HL-60 (cell line): ENCODE data around the gene SEC31B.
A peak's percentile ranks its signal among the peaks of the same experiment; 100 is the strongest.

Experiments
- DNase-seq, 2 experiments: peaks; one replicate each; pipeline ENCODE4 v3.0.0-alpha.2; 2010 to 2020; ENCODE audit warnings: low read depth in 1 of 2, low spot score in 1 of 2
- H3K27ac ChIP-seq: fragments of 250-450 bp; sonication (Bioruptor Pico); replicated peaks from 2 replicates; pipeline ENCODE4 v1.5.1; 2020; ENCODE audit warnings: mild to moderate bottlenecking, moderate library complexity
- H3K27me3 ChIP-seq: fragments of 250-450 bp; sonication (Bioruptor Pico); 2 replicates; pipeline ENCODE4 v1.5.1; 2021; ENCODE audit warnings: mild to moderate bottlenecking, moderate library complexity; ENCODE audit not compliant: insufficient read depth, poor library complexity, severe bottlenecking
- H3K4me3 ChIP-seq: replicated peaks from 2 replicates; pipeline ENCODE4 v1.5.1; 2011; ENCODE audit warnings: mild to moderate bottlenecking, control low read depth, low read length; ENCODE audit not compliant: insufficient read depth
- GABPA ChIP-seq: IDR thresholded peaks from 2 replicates; pipeline ENCODE4 v1.6.1; 2012; ENCODE audit warnings: low read depth
- POLR2AphosphoS5 ChIP-seq: IDR thresholded peaks from 2 replicates; pipeline ENCODE4 v1.6.1; 2012; ENCODE audit warnings: low read depth
- SPI1 ChIP-seq: IDR thresholded peaks from 2 replicates; pipeline ENCODE4 v1.6.1; 2012; ENCODE audit warnings: low read depth, mild to moderate bottlenecking, borderline replicate concordance
- TF ChIP-seq, protein P1 (sequence below): IDR thresholded peaks from one replicate; pipeline ENCODE4 v1.5.1; 2011; ENCODE audit warnings: low read length, control low read depth, inconsistent platforms; ENCODE audit not compliant: insufficient read depth
- TF ChIP-seq, protein P2 (sequence below): IDR thresholded peaks from 2 replicates; pipeline ENCODE4 v1.6.1; 2012; ENCODE audit warnings: low read depth; ENCODE audit not compliant: insufficient replicate concordance

SEC31B gene

DNA sequence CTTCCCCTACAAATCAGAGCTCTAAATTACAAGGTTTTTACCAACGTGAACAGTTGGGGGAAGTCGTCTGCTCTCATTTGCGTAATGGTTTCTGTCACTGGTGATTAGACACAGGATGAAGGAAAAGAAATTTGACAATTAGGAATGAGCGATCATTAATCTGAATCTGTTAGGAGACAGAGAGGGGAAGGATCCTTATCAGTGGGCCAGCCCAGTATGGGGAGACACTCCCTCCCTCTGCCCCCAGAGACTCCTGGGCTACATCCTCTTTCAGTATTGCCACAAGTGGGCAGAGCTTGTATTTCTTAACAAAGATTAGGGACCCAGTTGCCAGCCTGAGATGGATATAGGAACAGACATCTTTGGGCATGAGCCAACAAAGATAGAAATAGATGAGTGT lies 31.5 kb upstream of the SEC31B start:
- no peak overlapping the region for H3K27ac ChIP-seq
- TF ChIP-seq SPI1: no peak
- TF ChIP-seq, protein P1, sequence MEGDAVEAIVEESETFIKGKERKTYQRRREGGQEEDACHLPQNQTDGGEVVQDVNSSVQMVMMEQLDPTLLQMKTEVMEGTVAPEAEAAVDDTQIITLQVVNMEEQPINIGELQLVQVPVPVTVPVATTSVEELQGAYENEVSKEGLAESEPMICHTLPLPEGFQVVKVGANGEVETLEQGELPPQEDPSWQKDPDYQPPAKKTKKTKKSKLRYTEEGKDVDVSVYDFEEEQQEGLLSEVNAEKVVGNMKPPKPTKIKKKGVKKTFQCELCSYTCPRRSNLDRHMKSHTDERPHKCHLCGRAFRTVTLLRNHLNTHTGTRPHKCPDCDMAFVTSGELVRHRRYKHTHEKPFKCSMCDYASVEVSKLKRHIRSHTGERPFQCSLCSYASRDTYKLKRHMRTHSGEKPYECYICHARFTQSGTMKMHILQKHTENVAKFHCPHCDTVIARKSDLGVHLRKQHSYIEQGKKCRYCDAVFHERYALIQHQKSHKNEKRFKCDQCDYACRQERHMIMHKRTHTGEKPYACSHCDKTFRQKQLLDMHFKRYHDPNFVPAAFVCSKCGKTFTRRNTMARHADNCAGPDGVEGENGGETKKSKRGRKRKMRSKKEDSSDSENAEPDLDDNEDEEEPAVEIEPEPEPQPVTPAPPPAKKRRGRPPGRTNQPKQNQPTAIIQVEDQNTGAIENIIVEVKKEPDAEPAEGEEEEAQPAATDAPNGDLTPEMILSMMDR: no peak
- no peak for TF ChIP-seq GABPA
- TF ChIP-seq, protein P2, sequence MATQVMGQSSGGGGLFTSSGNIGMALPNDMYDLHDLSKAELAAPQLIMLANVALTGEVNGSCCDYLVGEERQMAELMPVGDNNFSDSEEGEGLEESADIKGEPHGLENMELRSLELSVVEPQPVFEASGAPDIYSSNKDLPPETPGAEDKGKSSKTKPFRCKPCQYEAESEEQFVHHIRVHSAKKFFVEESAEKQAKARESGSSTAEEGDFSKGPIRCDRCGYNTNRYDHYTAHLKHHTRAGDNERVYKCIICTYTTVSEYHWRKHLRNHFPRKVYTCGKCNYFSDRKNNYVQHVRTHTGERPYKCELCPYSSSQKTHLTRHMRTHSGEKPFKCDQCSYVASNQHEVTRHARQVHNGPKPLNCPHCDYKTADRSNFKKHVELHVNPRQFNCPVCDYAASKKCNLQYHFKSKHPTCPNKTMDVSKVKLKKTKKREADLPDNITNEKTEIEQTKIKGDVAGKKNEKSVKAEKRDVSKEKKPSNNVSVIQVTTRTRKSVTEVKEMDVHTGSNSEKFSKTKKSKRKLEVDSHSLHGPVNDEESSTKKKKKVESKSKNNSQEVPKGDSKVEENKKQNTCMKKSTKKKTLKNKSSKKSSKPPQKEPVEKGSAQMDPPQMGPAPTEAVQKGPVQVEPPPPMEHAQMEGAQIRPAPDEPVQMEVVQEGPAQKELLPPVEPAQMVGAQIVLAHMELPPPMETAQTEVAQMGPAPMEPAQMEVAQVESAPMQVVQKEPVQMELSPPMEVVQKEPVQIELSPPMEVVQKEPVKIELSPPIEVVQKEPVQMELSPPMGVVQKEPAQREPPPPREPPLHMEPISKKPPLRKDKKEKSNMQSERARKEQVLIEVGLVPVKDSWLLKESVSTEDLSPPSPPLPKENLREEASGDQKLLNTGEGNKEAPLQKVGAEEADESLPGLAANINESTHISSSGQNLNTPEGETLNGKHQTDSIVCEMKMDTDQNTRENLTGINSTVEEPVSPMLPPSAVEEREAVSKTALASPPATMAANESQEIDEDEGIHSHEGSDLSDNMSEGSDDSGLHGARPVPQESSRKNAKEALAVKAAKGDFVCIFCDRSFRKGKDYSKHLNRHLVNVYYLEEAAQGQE: no peak
- no peak for TF ChIP-seq POLR2AphosphoS5
- H3K27me3 ChIP-seq: no peaks in the 10 kb centered on the region
- no peak overlapping the region for H3K4me3 ChIP-seq
- DNase-seq: peak; percentile 25 to 37

DNA sequence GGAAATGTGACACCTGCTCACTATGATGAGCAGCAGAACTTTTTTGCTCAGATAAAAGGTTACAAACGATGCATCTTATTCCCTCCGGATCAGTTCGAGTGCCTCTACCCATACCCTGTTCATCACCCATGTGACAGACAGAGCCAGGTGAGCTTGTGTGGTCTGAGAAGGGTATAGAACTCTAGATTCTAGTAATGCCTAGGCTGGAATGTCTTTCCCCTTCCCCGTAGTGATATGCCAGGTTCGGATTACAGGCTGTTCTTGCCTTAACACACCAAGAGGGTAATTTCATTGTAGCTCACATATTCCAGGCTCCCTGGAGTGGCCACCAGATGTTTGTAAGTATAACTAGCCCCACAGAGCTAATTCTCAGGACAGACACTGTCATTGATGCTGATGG lies 25.3 kb upstream of the SEC31B start:
- Histone ChIP-seq H3K27me3 (no peaks in the 10 kb centered on the region), H3K4me3 (no peak overlapping the region), H3K27ac (no peak overlapping the region)
- DNase-seq: no peak
- TF ChIP-seq, protein P2: no peak
- TF ChIP-seq SPI1 (no peak), POLR2AphosphoS5 (no peak), GABPA (no peak)
- TF ChIP-seq, protein P1: no peak

DNA sequence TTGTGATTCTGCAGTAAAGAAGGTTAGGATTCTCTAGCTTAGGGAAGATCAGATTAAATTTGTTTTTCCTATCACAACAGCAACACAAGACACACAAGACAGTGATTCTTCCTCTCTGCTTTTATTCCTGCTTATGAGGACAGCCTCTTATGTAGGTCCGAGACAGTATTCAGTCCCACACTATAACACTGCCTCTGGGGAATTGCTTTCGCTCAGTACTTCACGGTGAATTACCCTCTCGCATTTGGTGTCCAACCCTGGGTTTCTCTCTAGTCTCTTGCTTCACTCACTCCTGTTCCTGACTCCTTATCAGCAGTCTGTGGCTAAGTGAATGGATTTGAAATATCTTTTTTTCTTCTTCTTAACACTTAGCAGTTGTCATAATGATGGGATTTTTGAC lies 17.8 kb upstream of the SEC31B start:
- no peak for TF ChIP-seq GABPA
- no peak for TF ChIP-seq POLR2AphosphoS5
- TF ChIP-seq, protein P2: no peak
- no peak for TF ChIP-seq SPI1
- TF ChIP-seq, protein P1: no peak
- Histone ChIP-seq H3K27me3 (no peaks in the 10 kb centered on the region), H3K27ac (no peak overlapping the region), H3K4me3 (no peak overlapping the region)
- DNase-seq: no peak
